IMR-90 (cell line): ENCODE data around the gene STEAP1.
"Not testable (repeated sequence)": the region's sequence is repeated elsewhere in the genome, so short reads cannot be mapped to it uniquely, and the experiment has no call there.

Experiments
- POLR2A ChIP-seq: IDR thresholded peaks from 2 replicates; pipeline ENCODE4 v1.6.1; 2012; ENCODE audit warnings: mild to moderate bottlenecking, low read depth, low read length
- SMC3 ChIP-seq: fragments of 150-350 bp; IDR thresholded peaks from 2 replicates; pipeline ENCODE4 v1.6.1; 2016; ENCODE audit warnings: low read depth, mild to moderate bottlenecking, antibody characterized with exemption, low read length, moderate library complexity

DNA sequence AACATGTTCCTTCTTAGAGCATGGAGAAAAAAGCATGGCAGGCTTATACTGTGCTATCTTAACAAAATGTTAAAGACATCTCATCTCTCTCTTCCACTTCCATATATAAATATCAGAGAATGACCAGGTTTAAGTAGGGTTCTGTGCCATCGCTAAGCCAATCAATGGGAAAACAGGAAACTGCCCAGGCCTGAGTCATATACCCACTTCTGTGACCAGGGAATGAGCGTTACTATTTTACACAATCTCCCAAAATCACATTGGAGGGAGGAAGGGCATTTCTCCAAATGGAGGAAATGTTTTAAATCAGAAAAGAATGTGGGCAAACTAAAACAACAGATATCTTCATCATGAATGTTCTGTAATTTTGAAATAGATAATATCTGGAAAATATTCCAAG is 3.1 kb downstream of the STEAP1 start:
- TF ChIP-seq POLR2A, SMC3: not testable (repeated sequence)
